ENCODE data around the gene BICRA.
"Not testable (repeated sequence)": the region's sequence is repeated elsewhere in the genome, so short reads cannot be mapped to it uniquely, and the experiment has no call there.

BICRA gene

GRCh38 chr19:47694466-47695273, 85.7 kb downstream of the BICRA start:
- no peak for DNase-seq

DNA sequence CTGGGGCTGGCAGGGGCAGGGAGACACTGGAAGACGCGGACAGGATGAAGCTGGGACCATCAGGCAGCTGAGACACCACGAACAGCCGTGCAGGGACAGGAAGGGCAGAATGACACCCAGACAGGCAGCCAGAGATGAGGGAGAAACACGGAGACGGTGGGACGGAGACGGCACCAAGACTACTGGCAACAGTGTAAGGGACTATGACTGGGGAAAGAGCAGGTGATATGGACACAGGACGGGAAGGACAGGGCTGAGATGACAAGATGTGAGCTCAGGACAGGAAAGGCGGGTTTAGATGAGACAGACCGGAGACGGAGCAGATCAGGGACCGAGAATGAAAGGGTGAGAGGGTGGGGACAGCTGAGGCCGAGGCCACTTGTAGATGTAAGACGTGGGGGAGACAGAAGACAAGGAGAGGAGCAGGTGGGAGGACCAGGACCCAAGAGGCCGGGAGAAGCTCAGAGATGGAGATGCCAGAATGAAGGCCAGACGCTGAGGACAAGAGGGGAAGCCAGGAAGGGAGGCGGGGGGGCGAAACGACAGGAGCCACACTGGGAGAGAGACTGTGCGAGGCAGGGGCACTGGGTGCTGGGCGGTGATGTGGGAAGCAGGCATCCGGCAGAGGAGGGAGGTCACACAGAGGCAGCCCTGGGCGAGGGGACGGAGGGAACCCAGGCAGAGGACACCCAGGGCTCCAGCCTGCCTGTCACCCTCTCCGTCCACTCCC, 86.8 kb downstream of the BICRA start:
- no peak for DNase-seq

- no peak for DNase-seq
Observed at GRCh38 chr19:47696635-47697034, 87.7 kb downstream of the BICRA start.

GRCh38 chr19:47697863-47698609, 89.1 kb downstream of the BICRA start:
- peak; percentile 30 for DNase-seq

DNA sequence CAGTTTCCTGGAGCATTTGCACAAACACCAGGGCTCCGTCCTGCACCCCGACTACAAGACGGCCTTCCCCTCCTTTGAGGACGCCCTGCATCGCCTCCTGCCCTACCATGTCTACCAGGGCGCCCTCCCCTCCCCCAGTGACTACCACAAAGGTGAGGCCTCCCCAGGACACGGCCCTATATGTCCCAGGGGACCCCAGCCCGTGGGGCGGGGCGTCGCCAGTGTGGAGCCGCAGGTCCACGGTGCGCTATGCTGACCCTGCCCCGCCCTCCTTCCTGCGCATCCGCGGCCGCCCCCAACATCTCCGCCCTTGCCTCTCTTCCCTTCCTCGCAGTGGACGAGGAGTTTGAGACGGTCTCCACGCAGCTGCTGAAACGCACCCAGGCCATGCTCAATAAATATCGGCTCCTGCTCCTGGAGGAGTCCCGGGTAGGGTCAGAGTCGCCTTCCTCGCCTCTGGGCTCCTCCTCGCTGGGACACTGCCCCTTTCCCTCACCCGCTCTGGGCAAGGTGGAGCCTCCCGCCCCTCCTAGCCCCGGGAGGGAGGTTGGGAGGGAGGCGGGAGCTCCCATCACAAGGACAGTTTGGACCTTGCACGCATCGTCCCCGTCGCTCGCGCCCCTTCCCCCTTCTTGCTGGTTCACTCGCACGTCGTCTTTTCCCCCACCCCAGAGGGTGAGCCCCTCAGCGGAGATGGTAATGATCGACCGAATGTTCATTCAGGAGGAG, 89.9 kb downstream of the BICRA start:
- no peak for DNase-seq

- DNase-seq: peak; percentile 40
Observed at GRCh38 chr19:47699360-47699917, 90.5 kb downstream of the BICRA start.

DNA sequence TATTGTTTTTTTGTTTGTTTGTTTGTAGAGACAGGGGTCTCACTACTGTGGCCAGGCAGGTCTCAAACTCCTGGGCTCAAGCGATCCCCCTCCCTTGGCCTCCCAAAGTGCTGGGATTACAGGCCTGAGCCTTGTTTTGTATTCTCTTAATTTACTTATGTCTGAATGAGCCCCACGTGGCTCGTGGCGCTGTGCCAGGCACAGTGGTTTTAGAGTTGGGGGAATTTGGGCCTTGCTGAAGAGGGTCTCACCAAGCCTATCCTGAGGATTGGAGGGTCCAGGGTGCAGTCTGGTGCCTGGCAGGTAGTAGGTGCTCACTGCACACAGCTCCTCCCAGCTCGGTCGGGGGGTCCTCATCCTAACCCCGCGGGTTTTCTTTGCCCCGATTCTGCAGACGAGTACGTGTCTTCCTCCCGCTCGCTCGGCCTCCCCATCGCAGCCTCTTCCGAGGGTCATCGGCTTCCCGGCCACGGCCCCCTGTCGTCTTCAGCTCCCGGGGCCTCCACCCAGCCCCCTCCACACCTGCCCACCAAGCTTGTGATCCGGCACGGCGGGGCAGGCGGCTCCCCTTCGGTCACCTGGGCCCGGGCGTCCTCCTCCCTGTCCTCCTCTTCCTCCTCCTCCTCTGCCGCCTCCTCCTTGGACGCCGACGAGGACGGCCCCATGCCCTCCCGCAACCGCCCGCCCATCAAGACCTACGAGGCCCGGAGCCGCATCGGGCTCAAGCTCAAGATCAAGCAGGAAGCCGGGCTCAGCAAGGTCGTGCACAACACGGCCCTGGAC, 92.2 kb downstream of the BICRA start:
- DNase-seq: no peak

DNA sequence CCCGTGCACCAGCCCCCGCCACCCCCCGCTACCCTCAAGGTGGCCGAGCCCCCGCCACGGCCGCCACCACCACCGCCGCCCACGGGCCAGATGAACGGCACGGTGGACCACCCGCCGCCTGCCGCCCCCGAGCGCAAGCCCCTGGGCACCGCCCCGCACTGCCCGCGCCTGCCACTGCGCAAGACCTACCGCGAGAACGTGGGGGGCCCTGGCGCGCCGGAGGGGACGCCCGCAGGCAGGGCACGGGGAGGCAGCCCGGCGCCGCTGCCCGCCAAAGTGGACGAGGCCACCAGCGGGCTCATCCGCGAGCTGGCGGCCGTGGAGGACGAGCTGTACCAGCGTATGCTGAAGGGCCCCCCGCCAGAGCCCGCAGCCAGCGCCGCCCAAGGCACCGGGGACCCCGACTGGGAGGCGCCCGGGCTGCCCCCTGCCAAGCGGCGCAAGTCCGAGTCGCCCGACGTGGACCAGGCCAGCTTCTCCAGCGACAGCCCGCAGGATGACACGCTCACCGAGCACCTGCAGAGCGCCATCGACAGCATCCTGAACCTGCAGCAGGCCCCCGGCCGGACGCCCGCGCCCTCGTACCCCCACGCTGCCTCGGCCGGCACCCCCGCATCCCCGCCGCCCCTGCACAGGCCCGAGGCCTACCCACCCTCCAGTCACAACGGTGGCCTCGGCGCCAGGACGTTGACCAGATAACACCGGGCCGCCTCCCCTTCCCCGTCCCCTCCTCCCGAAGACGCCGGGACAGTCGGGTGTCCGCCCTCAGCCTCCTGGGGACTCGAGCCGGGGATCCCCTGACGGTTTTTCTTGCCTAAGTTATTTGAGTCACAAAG, 93.0 kb downstream of the BICRA start:
- no peak for DNase-seq

- no peak for DNase-seq
Observed at GRCh38 chr19:47702671-47703070, 93.7 kb downstream of the BICRA start.

GRCh38 chr19:47703301-47703700, 94.4 kb downstream of the BICRA start:
- no peak for DNase-seq

- DNase-seq: no peak
Observed at GRCh38 chr19:47704024-47704423, 95.1 kb downstream of the BICRA start.

GRCh38 chr19:47704656-47705055, 95.7 kb downstream of the BICRA start:
- no peak for DNase-seq

GRCh38 chr19:47707135-47707925, 98.4 kb downstream of the BICRA start:
- peak; percentile 71 for DNase-seq

GRCh38 chr19:47711652-47712242, 102.8 kb downstream of the BICRA start:
- no peak for DNase-seq

- DNase-seq: no peak
Observed at GRCh38 chr19:47713046-47714021, 104.4 kb downstream of the BICRA start, which contains the start of gene EHD2. Gene EHD2 (plus strand): TSS chr19:47713422. CDS start chr19:47716613, 3,191 bp downstream.

GRCh38 chr19:47714339-47714738, 105.4 kb downstream of the BICRA start:
- DNase-seq: no peak

- not testable (repeated sequence) for DNase-seq
Observed at GRCh38 chr19:47714855-47715254, 105.9 kb downstream of the BICRA start.
